ENCODE measurements around the gene ZNF428. TPM values are rescaled to one million over a fixed set of nuclear protein-coding genes. Genes with fewer than 3 reads are reported as not detected.

ZNF428 gene, protein sequence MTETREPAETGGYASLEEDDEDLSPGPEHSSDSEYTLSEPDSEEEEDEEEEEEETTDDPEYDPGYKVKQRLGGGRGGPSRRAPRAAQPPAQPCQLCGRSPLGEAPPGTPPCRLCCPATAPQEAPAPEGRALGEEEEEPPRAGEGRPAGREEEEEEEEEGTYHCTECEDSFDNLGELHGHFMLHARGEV
- total RNA-seq, result 10 to 100 TPM; 17.2 to 39.0 (median 28.0) TPM
- polyA plus RNA-seq, result 10 to 100 TPM; 12.4 to 33.5 (median 27.5) TPM
- long read RNA-seq, donor 1, transcript ZNF428-201 (3 exons, 1,412 nt), result major isoform, 13 of 18 reads
- long read RNA-seq, donor 1, partial matches to known transcripts, result 3 of 18 reads
- long read RNA-seq, donor 1, other reads (novel, unspliced or antisense), result 2 of 18 reads
- long read RNA-seq, donor 2, transcript ZNF428-201 (3 exons, 1,412 nt), result major isoform, 12 of 15 reads
- long read RNA-seq, donor 2, partial matches to known transcripts, result 3 of 15 reads
- long read RNA-seq, donor 2, other reads (novel, unspliced or antisense), result 0 of 15 reads

- Histone ChIP-seq H3K4me1 (no peaks in the 10 kb centered on the region), H3K27ac (peak within 1 kb of the TSS; percentile 95), H3K9me3 (no peaks in the 10 kb centered on the region), H3K4me3 (peak within 1 kb of the TSS; percentile 76), H3K27me3 (ENCODE audit: insufficient read depth in 3 of 3, low read length in 2 of 3) (no peaks in the 10 kb centered on the region), H3K36me3 (ENCODE audit: insufficient read depth in 1 of 2, low read depth in 1 of 2) (no peaks in the 10 kb centered on the region)
- DNase-seq (peak; percentile 89 to 94), ATAC-seq (peak; percentile 93 to 96 (median 94))
- TF ChIP-seq CTCF (IDR thresholded peaks at IDR 0.05), result no peak
- WGBS, 3 donors, result 0 to 1% (median 1%) methylated on average over 50 to 81 of the region's 81 CpGs
- intact Hi-C loops (cut with DNase I), result no loop called here
Observed at GRCh38 chr19:43619262-43620060, at the start of gene ZNF428. Gene ZNF428, minus strand, starts transcription at chr19:43619629. Its CDS starts 5,325 bp downstream, at chr19:43614304.

DNA sequence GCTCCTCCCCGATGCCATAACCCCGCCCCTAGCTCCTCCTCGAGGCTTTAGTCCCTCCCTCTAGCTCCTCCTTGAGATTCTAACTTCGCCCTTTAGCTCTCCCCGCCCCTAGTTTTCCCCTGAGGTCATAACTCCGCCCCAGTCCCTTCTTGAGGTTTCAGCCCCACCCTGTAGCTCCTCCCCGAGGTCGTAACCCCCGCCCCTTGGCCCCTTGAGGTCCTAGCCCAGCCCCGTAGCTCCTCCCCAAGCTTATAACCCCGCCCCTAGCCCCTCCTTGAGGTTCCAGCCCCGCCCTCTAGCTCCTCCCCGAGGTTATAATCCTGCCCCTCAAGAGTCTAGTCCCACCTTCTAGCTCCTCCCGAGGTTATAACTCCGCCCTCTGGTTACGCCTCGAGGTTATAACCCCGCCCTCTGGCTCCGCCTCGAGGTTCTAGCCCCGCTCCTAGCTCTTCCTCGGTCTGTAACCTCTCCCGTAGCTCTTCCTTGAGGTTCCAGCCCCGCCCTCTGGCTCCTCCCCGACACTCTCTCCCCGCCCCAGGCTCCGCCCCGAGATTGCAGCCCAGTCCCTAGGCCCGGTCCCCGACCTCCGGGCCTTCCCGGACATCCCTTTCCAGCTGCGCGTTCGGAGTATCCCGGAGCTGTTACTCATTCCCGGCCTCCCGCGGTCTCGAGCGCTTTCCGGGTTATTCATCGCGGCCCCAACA, 49.1 kb upstream of the ZNF428 start:
- intact Hi-C loops (cut with DNase I), result no loop called here
- no peak for TF ChIP-seq CTCF (IDR thresholded peaks at IDR 0.05)
- peak overlapping the region; percentile 68 for H3K4me3 ChIP-seq
- H3K4me1 ChIP-seq, result peaks cover 4% of the 10 kb centered on the region
- 1% methylated on average over 44 of the region's 44 CpGs for WGBS, 3 donors
- DNase-seq, result peak; percentile 96 to 97
- peak overlapping the region; percentile 80 for H3K27ac ChIP-seq
- H3K36me3 ChIP-seq (ENCODE audit: insufficient read depth in 1 of 2, low read depth in 1 of 2), result no peaks in the 10 kb centered on the region
- peaks cover 0 to 53% (median 6%) of the 10 kb centered on the region in 3 donors for H3K27me3 ChIP-seq (ENCODE audit: insufficient read depth in 3 of 3, low read length in 2 of 3)
- no peaks in the 10 kb centered on the region for H3K9me3 ChIP-seq
- peak; percentile 87 to 91 (median 88) for ATAC-seq

DNA sequence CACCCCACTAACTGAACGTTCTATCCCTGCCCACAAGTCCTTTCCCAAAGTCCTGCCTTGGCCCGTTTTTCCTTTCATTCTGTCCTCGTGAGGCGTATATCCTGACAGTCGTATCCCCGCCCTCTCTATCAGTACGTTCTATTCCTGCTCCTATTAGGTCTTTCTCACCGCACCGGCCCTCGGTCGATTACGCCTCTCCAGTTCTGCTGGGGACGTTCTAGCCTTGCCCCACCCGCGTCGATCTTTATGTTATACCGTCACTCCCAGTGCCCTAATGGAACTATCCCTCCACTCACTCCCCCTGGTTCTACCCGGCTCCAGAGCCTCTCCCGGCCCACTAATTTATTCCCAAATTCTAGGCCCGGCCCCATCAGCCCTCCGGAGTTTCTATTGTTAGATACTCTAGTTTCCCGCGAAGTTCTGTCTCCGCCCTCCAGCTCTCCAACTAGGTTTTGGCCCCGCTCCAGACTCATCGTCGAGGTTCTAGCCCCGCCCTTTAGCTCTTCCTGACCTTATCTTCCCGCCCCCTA, 48.5 kb upstream of the ZNF428 start:
- 7 to 10% (median 10%) methylated on average over 29 of the region's 29 CpGs for WGBS, 3 donors
- Histone ChIP-seq H3K4me3 (peak overlapping the region; percentile 68), H3K4me1 (peaks cover 4% of the 10 kb centered on the region), H3K36me3 (ENCODE audit: insufficient read depth in 1 of 2, low read depth in 1 of 2) (no peaks in the 10 kb centered on the region), H3K9me3 (no peaks in the 10 kb centered on the region), H3K27ac (no peak overlapping the region), H3K27me3 (ENCODE audit: insufficient read depth in 3 of 3, low read length in 2 of 3) (peaks cover 0 to 53% (median 6%) of the 10 kb centered on the region in 3 donors)
- ATAC-seq (no peak), DNase-seq (no peak)
- intact Hi-C loops (cut with DNase I), result no loop called here
- TF ChIP-seq CTCF (IDR thresholded peaks at IDR 0.05), result no peak

- H3K4me3 ChIP-seq, result peak overlapping the region; percentile 68
- no peak for ATAC-seq
- H3K9me3 ChIP-seq, result no peaks in the 10 kb centered on the region
- no peaks in the 10 kb centered on the region for H3K36me3 ChIP-seq (ENCODE audit: insufficient read depth in 1 of 2, low read depth in 1 of 2)
- 52 to 60% (median 55%) methylated on average over 26 of the region's 26 CpGs for WGBS, 3 donors
- no peak for TF ChIP-seq CTCF (IDR thresholded peaks at IDR 0.05)
- intact Hi-C loops (cut with DNase I), result no loop called here
- peak; percentile 15 to 54 for DNase-seq
- peaks cover 4% of the 10 kb centered on the region for H3K4me1 ChIP-seq
- H3K27ac ChIP-seq, result no peak overlapping the region
- H3K27me3 ChIP-seq (ENCODE audit: insufficient read depth in 3 of 3, low read length in 2 of 3), result peaks cover 0 to 53% (median 6%) of the 10 kb centered on the region in 3 donors
Observed at GRCh38 chr19:43667126-43667875, 47.9 kb upstream of the ZNF428 start.

All from psoas muscle (tissue), 8 donors.